H9 (cell line): ENCODE results near the gene HSD17B8. TPM values are rescaled to one million over a fixed set of nuclear protein-coding genes. Genes with fewer than 3 reads are reported as not detected.

Source experiments
- DNase-seq: peaks from one replicate; pipeline ENCODE4 v3.0.0-alpha.2; 2017
- H2AFZ ChIP-seq: one replicate; pipeline ENCODE4 v1.6.1; 2013; ENCODE audit warnings: mild to moderate bottlenecking, low read length, control low read depth, moderate library complexity
- H2AK5ac ChIP-seq: 2 replicates; pipeline ENCODE4 v1.6.1; 2013; ENCODE audit warnings: low read length, control low read depth, mixed read lengths; ENCODE audit not compliant: insufficient read length
- H2BK120ac ChIP-seq: one replicate; pipeline ENCODE4 v1.6.1; 2013; ENCODE audit warnings: low read depth, mild to moderate bottlenecking, low read length, control low read depth, inconsistent platforms; ENCODE audit not compliant: poor library complexity, severe bottlenecking
- H2BK12ac ChIP-seq: 2 replicates; pipeline ENCODE4 v1.6.1; 2013; ENCODE audit warnings: low read length, control low read depth, mixed read lengths, low read depth; ENCODE audit not compliant: insufficient read length
- H2BK15ac ChIP-seq: 2 replicates; pipeline ENCODE4 v1.6.1; 2013; ENCODE audit warnings: low read depth, low read length, control low read depth
- H2BK20ac ChIP-seq: one replicate; pipeline ENCODE4 v1.6.1; 2013; ENCODE audit warnings: low read depth, mild to moderate bottlenecking, low read length, control low read depth, inconsistent platforms; ENCODE audit not compliant: poor library complexity, severe bottlenecking
- H2BK5ac ChIP-seq: 2 replicates; pipeline ENCODE4 v1.6.1; 2013; ENCODE audit warnings: low read length, control low read depth, mixed read lengths; ENCODE audit not compliant: insufficient read length
- H3K14ac ChIP-seq: 2 replicates; pipeline ENCODE4 v1.6.1; 2013; ENCODE audit warnings: low read length, control low read depth; ENCODE audit not compliant: insufficient read depth
- H3K18ac ChIP-seq: 2 replicates; pipeline ENCODE4 v1.6.1; 2013; ENCODE audit warnings: low read depth, mild to moderate bottlenecking, mixed read lengths, low read length, control low read depth; ENCODE audit not compliant: insufficient read length
- H3K23ac ChIP-seq: 2 replicates; pipeline ENCODE4 v1.6.1; 2013; ENCODE audit warnings: low read length, control low read depth, mixed read lengths, low read depth; ENCODE audit not compliant: insufficient read length
- H3K23me2 ChIP-seq: 2 replicates; pipeline ENCODE4 v1.6.1; 2013; ENCODE audit warnings: low read depth, mild to moderate bottlenecking, mixed read lengths, low read length, control low read depth; ENCODE audit not compliant: insufficient read length, poor library complexity, severe bottlenecking
- H3K27ac ChIP-seq: 2 replicates; pipeline ENCODE4 v1.5.1; 2013; ENCODE audit warnings: low read length, control low read depth, mixed read lengths, low read depth; ENCODE audit not compliant: insufficient read length
- H3K27me3 ChIP-seq: 2 replicates; pipeline ENCODE4 v1.6.1; 2013; ENCODE audit warnings: low read length, control low read depth, inconsistent platforms; ENCODE audit not compliant: insufficient read depth
- H3K4ac ChIP-seq: 2 replicates; pipeline ENCODE4 v1.6.1; 2013; ENCODE audit warnings: low read depth, mild to moderate bottlenecking, control low read depth, inconsistent platforms, low read length, moderate library complexity
- H3K4me1 ChIP-seq: 2 replicates; pipeline ENCODE4 v1.6.1; 2013; ENCODE audit warnings: low read length, control low read depth, inconsistent platforms; ENCODE audit not compliant: insufficient read depth
- H3K4me2 ChIP-seq: 2 replicates; pipeline ENCODE4 v1.6.1; 2013; ENCODE audit warnings: low read length, control low read depth, mixed read lengths; ENCODE audit not compliant: insufficient read length, insufficient read depth
- H3K56ac ChIP-seq: 2 replicates; pipeline ENCODE4 v1.6.1; 2013; ENCODE audit warnings: low read depth, mild to moderate bottlenecking, mixed read lengths, low read length, control low read depth; ENCODE audit not compliant: insufficient read length
- H3K79me1 ChIP-seq: 2 replicates; pipeline ENCODE4 v1.6.1; 2013; ENCODE audit warnings: low read depth, mild to moderate bottlenecking, moderate library complexity, low read length, control low read depth, inconsistent platforms; ENCODE audit not compliant: insufficient read depth, poor library complexity, severe bottlenecking
- H3K79me2 ChIP-seq: 2 replicates; pipeline ENCODE4 v1.6.1; 2013; ENCODE audit warnings: low read length, control low read depth, inconsistent platforms; ENCODE audit not compliant: insufficient read depth
- H3K9ac ChIP-seq: 2 replicates; pipeline ENCODE4 v1.6.1; 2013; ENCODE audit warnings: low read length, control low read depth, mixed read lengths; ENCODE audit not compliant: insufficient read length; ENCODE audit errors: extremely low read depth
- H3K9me3 ChIP-seq: one replicate; pipeline ENCODE4 v1.6.1; 2013; ENCODE audit warnings: low read depth, low read length, inconsistent platforms; ENCODE audit not compliant: control insufficient read depth
- H3T11ph ChIP-seq: one replicate; pipeline ENCODE4 v1.6.1; 2013; ENCODE audit warnings: mild to moderate bottlenecking, low read length, control low read depth, inconsistent platforms
- H4K20me1 ChIP-seq: one replicate; pipeline ENCODE4 v1.6.1; 2013; ENCODE audit not compliant: control insufficient read depth, insufficient read length, insufficient read depth
- H4K5ac ChIP-seq: 2 replicates; pipeline ENCODE4 v1.6.1; 2013; ENCODE audit warnings: low read depth, mild to moderate bottlenecking, mixed read lengths, low read length, control low read depth; ENCODE audit not compliant: insufficient read length
- H4K8ac ChIP-seq: replicated peaks from 2 replicates; pipeline ENCODE4 v1.6.1; 2013; ENCODE audit warnings: low read length, control low read depth, mixed read lengths, low read depth; ENCODE audit not compliant: insufficient read length
- H4K91ac ChIP-seq: 2 replicates; pipeline ENCODE4 v1.6.1; 2013; ENCODE audit warnings: low read depth, mild to moderate bottlenecking, moderate library complexity, mixed read lengths, low read length, control low read depth; ENCODE audit not compliant: insufficient read length
- H3K27ac Mint-ChIP-seq, 3 experiments: 2 replicates in 2 of 3; 3 replicates in 1 of 3; pipeline ENCODE4 v1.8.0; 2020 to 2021; ENCODE audit warnings: mixed read lengths in 3 of 3, mild to moderate bottlenecking in 1 of 3, moderate library complexity in 1 of 3
- H3K27me3 Mint-ChIP-seq: 2 replicates; pipeline ENCODE4 v1.8.0; 2021; ENCODE audit warnings: low read depth, mild to moderate bottlenecking, moderate library complexity, mixed read lengths
- H3K36me3 Mint-ChIP-seq, 3 experiments: 2 replicates in 2 of 3; 3 replicates in 1 of 3; pipeline ENCODE4 v1.8.0; 2020 to 2021; ENCODE audit warnings: low read depth in 3 of 3, mixed read lengths in 3 of 3; ENCODE audit not compliant: insufficient read depth in 1 of 3
- H3K4me1 Mint-ChIP-seq, 2 experiments: 2 replicates each; pipeline ENCODE4 v1.8.0; 2020; ENCODE audit warnings: mixed read lengths in 2 of 2
- H3K4me3 Mint-ChIP-seq, 2 experiments: 2 replicates in 1 of 2; 3 replicates in 1 of 2; pipeline ENCODE4 v1.8.0; 2020 to 2021; ENCODE audit warnings: mild to moderate bottlenecking in 2 of 2, mixed read lengths in 2 of 2, moderate library complexity in 1 of 2
- H3K9me3 Mint-ChIP-seq, 2 experiments: 2 replicates in 1 of 2; 3 replicates in 1 of 2; pipeline ENCODE4 v1.8.0; 2020; ENCODE audit warnings: mild to moderate bottlenecking in 2 of 2, mixed read lengths in 2 of 2, moderate library complexity in 1 of 2
- WGBS: extraction: QIAGEN DNeasy Blood & Tissue Kit; methylation state at CpG from one replicate; pipeline ENCODE4 v1.1.7; 2013; ENCODE audit warnings: missing lambda C conversion rate, low lambda C conversion rate, mixed read lengths; ENCODE audit not compliant: insufficient read length; ENCODE audit errors: extremely low coverage; 5-methylcytosine and 5-hydroxymethylcytosine counted together
- long read RNA-seq: library from polyadenylated mRNA; unstranded; transcript quantifications from one replicate; pipeline ENCODE4 v2.0.0, GENCODE V29; 2020
- total RNA-seq: library from RNA; stranded (reverse); gene quantifications from 2 replicates; pipeline ENCODE4 v1.2.1, GENCODE V29; 2021
- TF ChIP-seq, protein P1 (sequence below): fragments of 200-600 bp; sonication (generic); conservative IDR thresholded peaks from 3 replicates; pipeline ENCODE4 v1.8.0; 2021; ENCODE audit warnings: antibody characterized with exemption, mild to moderate bottlenecking

The HSD17B8 gene
- total RNA-seq, result 5.5 and 7.1 TPM in 2 replicates
- long read RNA-seq, transcript HSD17B8-203 (9 exons, 990 nt), result major isoform, 7 of 7 reads
- long read RNA-seq, partial matches to known transcripts, result 0 of 7 reads
- long read RNA-seq, other reads (novel, unspliced or antisense), result 0 of 7 reads

DNA sequence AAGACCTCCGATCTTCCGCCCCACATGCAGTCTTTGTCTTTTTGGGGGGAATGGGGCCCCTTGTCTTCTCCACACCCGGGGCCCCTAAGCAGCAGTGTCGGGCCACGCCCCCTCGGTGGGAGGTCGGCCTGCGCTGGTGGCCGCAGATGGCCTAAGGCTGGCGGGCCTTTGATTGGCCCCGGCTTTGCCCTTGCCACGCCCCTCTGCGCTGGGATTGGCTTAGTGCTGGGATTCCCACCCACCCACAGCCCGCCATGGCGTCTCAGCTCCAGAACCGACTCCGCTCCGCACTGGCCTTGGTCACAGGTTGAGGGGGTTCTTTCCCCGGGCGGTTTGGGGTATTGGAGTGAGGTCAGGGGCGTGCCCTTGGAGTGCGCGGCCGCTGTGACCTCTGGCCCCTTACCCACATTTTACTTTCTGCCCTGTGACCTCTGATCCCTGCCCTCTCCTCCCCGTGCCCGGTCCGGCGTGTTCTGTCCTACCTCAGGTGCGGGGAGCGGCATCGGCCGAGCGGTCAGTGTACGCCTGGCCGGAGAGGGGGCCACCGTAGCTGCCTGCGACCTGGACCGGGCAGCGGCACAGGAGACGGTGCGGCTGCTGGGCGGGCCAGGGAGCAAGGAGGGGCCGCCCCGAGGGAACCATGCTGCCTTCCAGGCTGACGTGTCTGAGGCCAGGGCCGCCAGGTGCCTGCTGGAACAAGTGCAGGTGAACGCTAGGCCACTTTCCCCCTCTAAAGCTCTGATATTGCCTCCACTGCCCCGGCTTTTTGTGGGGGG, at the start of gene HSD17B8:
Gene HSD17B8 (plus strand): TSS at position 241 of the 776 bp plus-strand sequence. CDS start 14 bp downstream, at position 255.
- Histone ChIP-seq H4K20me1 (no peaks in the 10 kb centered on the region), H3K9me3 (no peaks in the 10 kb centered on the region), H3K23me2 (peaks cover 24% of the 10 kb centered on the region), H4K8ac (no peak within 1 kb of the TSS), H4K5ac (no peak within 1 kb of the TSS), H3K79me1 (no peaks in the 10 kb centered on the region), H3K9ac (no peak within 1 kb of the TSS), H3K4ac (no peak within 1 kb of the TSS), H2BK20ac (no peak within 1 kb of the TSS), H4K91ac (no peak within 1 kb of the TSS), H2BK5ac (no peak within 1 kb of the TSS), H3K79me2 (peaks cover 4% of the 10 kb centered on the region; the same call in 1 of the 2 replicates), H3K23ac (no peak within 1 kb of the TSS), H2AFZ (no peak within 1 kb of the TSS), H3K4me2 (peak within 1 kb of the TSS; percentile 77), H2BK12ac (no peak within 1 kb of the TSS), H2BK120ac (no peak within 1 kb of the TSS), H3K27ac (no peak within 1 kb of the TSS), H3K14ac (no peak within 1 kb of the TSS), H2AK5ac (no peak within 1 kb of the TSS), H3T11ph (no peak within 1 kb of the TSS), H3K4me1 (peaks cover 11% of the 10 kb centered on the region; the same call in 1 of the 2 replicates), H3K27me3 (peaks cover 23% of the 10 kb centered on the region; the same call in 1 of the 2 replicates), H3K56ac (no peak within 1 kb of the TSS), H3K18ac (no peak within 1 kb of the TSS), H2BK15ac (no peak within 1 kb of the TSS)
- H3K4me1 Mint-ChIP-seq, result peaks cover 43 to 51% of the 10 kb centered on the region in 2 experiments
- H3K4me3 Mint-ChIP-seq, result peak within 1 kb of the TSS; percentile 69 to 95
- H3K36me3 Mint-ChIP-seq, result peaks cover 29 to 39% (median 31%) of the 10 kb centered on the region in 3 experiments
- TF ChIP-seq, protein P1, sequence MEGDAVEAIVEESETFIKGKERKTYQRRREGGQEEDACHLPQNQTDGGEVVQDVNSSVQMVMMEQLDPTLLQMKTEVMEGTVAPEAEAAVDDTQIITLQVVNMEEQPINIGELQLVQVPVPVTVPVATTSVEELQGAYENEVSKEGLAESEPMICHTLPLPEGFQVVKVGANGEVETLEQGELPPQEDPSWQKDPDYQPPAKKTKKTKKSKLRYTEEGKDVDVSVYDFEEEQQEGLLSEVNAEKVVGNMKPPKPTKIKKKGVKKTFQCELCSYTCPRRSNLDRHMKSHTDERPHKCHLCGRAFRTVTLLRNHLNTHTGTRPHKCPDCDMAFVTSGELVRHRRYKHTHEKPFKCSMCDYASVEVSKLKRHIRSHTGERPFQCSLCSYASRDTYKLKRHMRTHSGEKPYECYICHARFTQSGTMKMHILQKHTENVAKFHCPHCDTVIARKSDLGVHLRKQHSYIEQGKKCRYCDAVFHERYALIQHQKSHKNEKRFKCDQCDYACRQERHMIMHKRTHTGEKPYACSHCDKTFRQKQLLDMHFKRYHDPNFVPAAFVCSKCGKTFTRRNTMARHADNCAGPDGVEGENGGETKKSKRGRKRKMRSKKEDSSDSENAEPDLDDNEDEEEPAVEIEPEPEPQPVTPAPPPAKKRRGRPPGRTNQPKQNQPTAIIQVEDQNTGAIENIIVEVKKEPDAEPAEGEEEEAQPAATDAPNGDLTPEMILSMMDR, result no peak
- peak within 1 kb of the TSS; percentile 39 to 95 (median 85); a peak in 4 of 7 replicates for H3K27ac Mint-ChIP-seq
- peaks cover 35% of the 10 kb centered on the region for H3K27me3 Mint-ChIP-seq
- WGBS, result no CpG with 5 or more reads among the region's 48 CpGs
- peak; percentile 95 for DNase-seq
- no peaks in the 10 kb centered on the region; a peak in 1 of 5 replicates for H3K9me3 Mint-ChIP-seq
